CD4-positive, alpha-beta T cell (primary cell): ENCODE data around the gene C2orf49. TPM values are rescaled to one million over a fixed set of nuclear protein-coding genes. Genes with fewer than 3 reads are reported as not detected.

ENCODE experiments used
- ATAC-seq: fragments of 200-7000 bp; cut with Tn5 transposase; one replicate; pipeline ENCODE4 v1.10.0; 2022; ENCODE audit warnings: mild to moderate bottlenecking; ENCODE audit not compliant: poor library complexity
- CTCF ChIA-PET: fragments of 350-600 bp; sonication (Branson Sonifier 250); formaldehyde crosslinking; loops from one replicate; lab custom pipeline; 2021; ENCODE audit warnings: antibody characterized with exemption, inconsistent platforms; lab: Charles Lee
- POLR2A ChIA-PET: fragments of 350-600 bp; sonication (Branson Sonifier 250); formaldehyde crosslinking; loops from one replicate; lab custom pipeline; 2021; ENCODE audit warnings: antibody characterized with exemption, inconsistent platforms; lab: Charles Lee
- DNase-seq, 14 experiments: peaks; one replicate each; pipeline ENCODE4 v3.0.0-alpha.2; 2013 to 2020; ENCODE audit warnings: mixed read lengths in 2 of 14
- H3K27ac ChIP-seq, 2 donors: one replicate each; pipeline versions ENCODE4 v1.5.1 to v1.7.0; 2013; ENCODE audit warnings: low read length in 2 of 2, low read depth in 1 of 2, mild to moderate bottlenecking in 1 of 2
- H3K27me3 ChIP-seq, 2 experiments: 1 replicate in 1 of 2; 2 replicates in 1 of 2; pipeline versions ENCODE4 v1.6.1 to v1.7.0; 2013; ENCODE audit warnings: low read length in 2 of 2, control low read depth in 1 of 2, mild to moderate bottlenecking in 1 of 2, moderate library complexity in 1 of 2; ENCODE audit not compliant: insufficient read depth in 2 of 2, control insufficient read depth in 1 of 2
- H3K36me3 ChIP-seq: one replicate; pipeline ENCODE4 v1.6.1; 2013; ENCODE audit warnings: low read length, control low read depth; ENCODE audit not compliant: insufficient read depth
- H3K4me1 ChIP-seq: one replicate; pipeline ENCODE4 v1.6.1; 2013; ENCODE audit warnings: low read length, control low read depth; ENCODE audit not compliant: insufficient read depth
- H3K4me3 ChIP-seq: one replicate; pipeline ENCODE4 v1.5.1; 2013; ENCODE audit warnings: mild to moderate bottlenecking, low read length, moderate library complexity
- H3K9me3 ChIP-seq, 2 experiments: 1 replicate in 1 of 2; 2 replicates in 1 of 2; pipeline versions ENCODE4 v1.6.1 to v1.7.0; 2013; ENCODE audit warnings: low read length in 2 of 2, mild to moderate bottlenecking in 2 of 2, control low read depth in 1 of 2, moderate library complexity in 1 of 2; ENCODE audit not compliant: control insufficient read depth in 1 of 2, insufficient read depth in 1 of 2
- H3K27ac Mint-ChIP-seq: one replicate; pipeline ENCODE4 v1.8.0; 2020; ENCODE audit warnings: mixed read lengths
- H3K27me3 Mint-ChIP-seq: one replicate; pipeline ENCODE4 v1.8.0; 2021; ENCODE audit warnings: mixed read lengths
- H3K36me3 Mint-ChIP-seq: one replicate; pipeline ENCODE4 v1.8.0; 2021; ENCODE audit warnings: low read depth, mixed read lengths
- H3K4me1 Mint-ChIP-seq: one replicate; pipeline ENCODE4 v1.8.0; 2021; ENCODE audit warnings: low read depth, mixed read lengths
- H3K4me3 Mint-ChIP-seq: one replicate; pipeline ENCODE4 v1.8.0; 2020; ENCODE audit warnings: mild to moderate bottlenecking, mixed read lengths
- H3K9me3 Mint-ChIP-seq: one replicate; pipeline ENCODE4 v1.8.0; 2020; ENCODE audit warnings: mixed read lengths
- intact Hi-C, 2 experiments: fragments of 100-400 bp; cut with DNase I in 1 of 2; cut with micrococcal nuclease in 1 of 2; formaldehyde crosslinking; loops; one replicate each; pipeline versions ENCODE4 v1.15.1 to v1.9.0; 2023 to 2025; cut with DNase I, micrococcal nuclease
- total RNA-seq, 174 experiments: library from RNA in 2 of 174; stranded (reverse) in 2 of 174; gene quantifications; one replicate each; pipeline ENCODE4 v1.2.3 and lab custom pipeline; 2021 to 2026
- TF ChIP-seq, protein P1 (sequence below): fragments of 200-600 bp; IDR thresholded peaks from one replicate; pipeline ENCODE4 v1.8.0; 2022; ENCODE audit warnings: antibody characterized with exemption, mild to moderate bottlenecking

C2orf49 gene
- total RNA-seq, 2 experiments from 2014 or later: 28.8 to 29.4 TPM

GRCh38 chr2:105298017-105298416 is 39.3 kb upstream of the C2orf49 start:
- CTCF ChIA-PET: no interaction called here
- peaks cover 47% of the 10 kb centered on the region for H3K36me3 ChIP-seq

DNA sequence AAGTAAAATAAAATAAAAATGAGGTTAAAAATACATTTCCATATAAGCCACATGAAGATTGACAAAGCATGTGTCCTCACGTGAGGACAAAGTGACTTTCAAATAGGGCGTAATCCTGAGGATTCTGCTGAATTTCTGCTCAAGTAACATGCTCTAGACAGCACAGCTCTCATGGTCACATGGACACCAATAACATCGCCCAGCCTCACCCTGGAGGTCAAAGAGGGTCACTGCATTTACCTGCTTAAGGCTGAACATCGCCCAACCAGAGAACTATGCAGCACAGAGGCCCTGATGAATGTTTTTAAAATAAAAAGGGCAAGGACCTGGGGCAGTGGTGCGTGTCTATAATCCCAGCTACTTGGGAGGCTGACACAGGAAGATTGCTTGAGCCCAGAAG is 38.0 kb upstream of the C2orf49 start:
- Histone ChIP-seq H3K9me3 (no peaks in the 10 kb centered on the region), H3K4me3 (no peak overlapping the region), H3K36me3 (peaks cover 34% of the 10 kb centered on the region), H3K27me3 (no peaks in the 10 kb centered on the region), H3K4me1 (peaks cover 3% of the 10 kb centered on the region), H3K27ac (no peak overlapping the region)
- POLR2A ChIA-PET: interaction anchor here (0.6 kb wide), 1 partner anchor 875 kb away, joined by 3 read pairs; no protein-coding TSS in a partner anchor
- Mint-ChIP-seq H3K36me3 (peaks cover 62% of the 10 kb centered on the region), H3K9me3 (no peaks in the 10 kb centered on the region), H3K4me1 (peaks cover 26% of the 10 kb centered on the region), H3K4me3 (no peak overlapping the region), H3K27me3 (no peaks in the 10 kb centered on the region), H3K27ac (no peak overlapping the region)
- ATAC-seq (no peak), DNase-seq (no peak)
- TF ChIP-seq, protein P1, sequence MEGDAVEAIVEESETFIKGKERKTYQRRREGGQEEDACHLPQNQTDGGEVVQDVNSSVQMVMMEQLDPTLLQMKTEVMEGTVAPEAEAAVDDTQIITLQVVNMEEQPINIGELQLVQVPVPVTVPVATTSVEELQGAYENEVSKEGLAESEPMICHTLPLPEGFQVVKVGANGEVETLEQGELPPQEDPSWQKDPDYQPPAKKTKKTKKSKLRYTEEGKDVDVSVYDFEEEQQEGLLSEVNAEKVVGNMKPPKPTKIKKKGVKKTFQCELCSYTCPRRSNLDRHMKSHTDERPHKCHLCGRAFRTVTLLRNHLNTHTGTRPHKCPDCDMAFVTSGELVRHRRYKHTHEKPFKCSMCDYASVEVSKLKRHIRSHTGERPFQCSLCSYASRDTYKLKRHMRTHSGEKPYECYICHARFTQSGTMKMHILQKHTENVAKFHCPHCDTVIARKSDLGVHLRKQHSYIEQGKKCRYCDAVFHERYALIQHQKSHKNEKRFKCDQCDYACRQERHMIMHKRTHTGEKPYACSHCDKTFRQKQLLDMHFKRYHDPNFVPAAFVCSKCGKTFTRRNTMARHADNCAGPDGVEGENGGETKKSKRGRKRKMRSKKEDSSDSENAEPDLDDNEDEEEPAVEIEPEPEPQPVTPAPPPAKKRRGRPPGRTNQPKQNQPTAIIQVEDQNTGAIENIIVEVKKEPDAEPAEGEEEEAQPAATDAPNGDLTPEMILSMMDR: no peak
- CTCF ChIA-PET: no interaction called here
- intact Hi-C loops: no loop called here

More at GRCh38 chr2:105298017-105298416, 39.3 kb upstream of the C2orf49 start:
- Mint-ChIP-seq H3K27ac (no peak overlapping the region), H3K36me3 (peaks cover 66% of the 10 kb centered on the region), H3K4me1 (peaks cover 20% of the 10 kb centered on the region), H3K27me3 (no peaks in the 10 kb centered on the region), H3K4me3 (no peak overlapping the region), H3K9me3 (no peaks in the 10 kb centered on the region)
- Histone ChIP-seq H3K4me3 (no peak overlapping the region), H3K27me3 (no peaks in the 10 kb centered on the region), H3K4me1 (peaks cover 3% of the 10 kb centered on the region), H3K27ac (no peak overlapping the region), H3K9me3 (no peaks in the 10 kb centered on the region)
- POLR2A ChIA-PET: no interaction called here
- ATAC-seq: no peak
- intact Hi-C loops: no loop called here
- no peak for DNase-seq
- TF ChIP-seq, protein P1: no peak

DNA sequence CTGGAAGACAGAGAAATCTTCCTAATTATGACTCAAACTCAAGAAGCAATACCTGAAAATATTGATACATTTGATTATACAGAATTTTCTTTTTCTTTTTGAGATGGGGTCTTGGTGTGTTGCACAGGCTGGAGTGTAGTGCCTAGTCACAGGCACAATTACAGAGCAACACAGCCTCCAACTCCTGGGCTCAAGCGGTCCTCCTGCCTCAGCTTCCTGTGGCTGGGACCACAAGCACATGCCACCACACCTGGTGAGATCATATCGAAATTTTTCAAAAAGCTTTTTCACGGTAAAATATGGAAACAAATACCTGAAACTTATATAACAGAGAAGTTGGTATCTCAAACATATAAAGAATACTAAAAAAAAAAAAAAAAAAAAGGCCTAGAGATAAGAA is 35.7 kb upstream of the C2orf49 start:
- no peaks in the 10 kb centered on the region for H3K27me3 ChIP-seq
- TF ChIP-seq, protein P1: no peak
- no peaks in the 10 kb centered on the region for H3K27me3 Mint-ChIP-seq
- ChIA-PET POLR2A (no interaction called here), CTCF (no interaction called here)
- peaks cover 24% of the 10 kb centered on the region for H3K4me1 Mint-ChIP-seq
- H3K4me1 ChIP-seq: peaks cover 3% of the 10 kb centered on the region
- no peak overlapping the region for H3K27ac ChIP-seq
- H3K36me3 Mint-ChIP-seq: peaks cover 54% of the 10 kb centered on the region
- H3K27ac Mint-ChIP-seq: peak overlapping the region; percentile 47
- no peak overlapping the region for H3K4me3 ChIP-seq
- H3K9me3 ChIP-seq: no peaks in the 10 kb centered on the region
- no peak overlapping the region for H3K4me3 Mint-ChIP-seq
- H3K9me3 Mint-ChIP-seq: no peaks in the 10 kb centered on the region
- H3K36me3 ChIP-seq: peaks cover 29% of the 10 kb centered on the region
- DNase-seq (no peak), ATAC-seq (no peak)
- intact Hi-C loops: no loop called here
